Measurements from ENCODE around the gene SYCP2. TPM values are rescaled to one million over a fixed set of nuclear protein-coding genes. Genes with fewer than 3 reads are reported as not detected.

SYCP2 gene
- total RNA-seq, 1 donor: 3.0 TPM

DNA sequence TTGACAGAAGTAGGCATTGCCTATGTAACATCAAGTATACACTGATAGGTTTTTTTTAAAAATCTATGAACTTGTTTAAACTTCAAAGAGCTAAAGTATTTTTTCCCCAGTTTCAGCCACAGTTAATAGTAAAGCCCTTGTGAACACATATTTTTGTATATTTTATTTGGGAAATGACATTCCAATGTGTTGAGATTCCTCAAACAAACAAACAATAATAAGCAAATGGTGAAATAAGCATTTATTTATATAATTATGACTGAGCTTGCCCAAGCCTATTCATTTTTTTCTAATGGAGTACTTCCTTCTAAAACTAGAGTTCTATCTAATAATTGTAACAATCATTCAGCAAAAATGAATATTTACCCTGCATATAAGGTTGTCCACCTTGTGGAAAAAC, 12.5 kb downstream of the SYCP2 start:
- TF ChIP-seq, protein P1, sequence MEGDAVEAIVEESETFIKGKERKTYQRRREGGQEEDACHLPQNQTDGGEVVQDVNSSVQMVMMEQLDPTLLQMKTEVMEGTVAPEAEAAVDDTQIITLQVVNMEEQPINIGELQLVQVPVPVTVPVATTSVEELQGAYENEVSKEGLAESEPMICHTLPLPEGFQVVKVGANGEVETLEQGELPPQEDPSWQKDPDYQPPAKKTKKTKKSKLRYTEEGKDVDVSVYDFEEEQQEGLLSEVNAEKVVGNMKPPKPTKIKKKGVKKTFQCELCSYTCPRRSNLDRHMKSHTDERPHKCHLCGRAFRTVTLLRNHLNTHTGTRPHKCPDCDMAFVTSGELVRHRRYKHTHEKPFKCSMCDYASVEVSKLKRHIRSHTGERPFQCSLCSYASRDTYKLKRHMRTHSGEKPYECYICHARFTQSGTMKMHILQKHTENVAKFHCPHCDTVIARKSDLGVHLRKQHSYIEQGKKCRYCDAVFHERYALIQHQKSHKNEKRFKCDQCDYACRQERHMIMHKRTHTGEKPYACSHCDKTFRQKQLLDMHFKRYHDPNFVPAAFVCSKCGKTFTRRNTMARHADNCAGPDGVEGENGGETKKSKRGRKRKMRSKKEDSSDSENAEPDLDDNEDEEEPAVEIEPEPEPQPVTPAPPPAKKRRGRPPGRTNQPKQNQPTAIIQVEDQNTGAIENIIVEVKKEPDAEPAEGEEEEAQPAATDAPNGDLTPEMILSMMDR (IDR thresholded peaks at IDR 0.05; ENCODE audit: insufficient read depth, low read depth, low read length): no peak
- DNase-seq (ENCODE audit: low read depth): no peak
- H3K4me3 ChIP-seq (ENCODE audit: low read depth, low read length): no peak overlapping the region

DNA sequence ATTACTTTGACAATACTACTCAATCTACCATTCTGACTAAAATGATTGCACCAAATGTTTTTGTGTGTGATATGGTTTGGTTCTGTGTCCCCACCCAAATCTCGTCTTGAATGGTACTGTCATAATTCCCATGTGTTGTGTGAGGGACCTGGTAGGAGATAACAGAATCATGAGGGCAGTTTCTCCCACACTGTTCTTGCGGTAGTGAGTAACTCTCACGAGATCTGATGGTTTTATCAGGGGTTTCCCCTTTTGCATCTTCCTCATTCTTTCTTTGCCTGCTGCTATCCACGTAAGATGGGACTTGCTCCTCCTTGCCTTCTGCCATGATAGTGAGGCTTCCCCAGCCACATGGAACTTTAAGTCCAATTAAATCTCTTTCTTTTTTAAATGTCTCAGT, 20.8 kb downstream of the SYCP2 start:
- no peak overlapping the region for H3K4me3 ChIP-seq (ENCODE audit: low read depth, low read length)
- DNase-seq (ENCODE audit: low read depth): no peak
- TF ChIP-seq, protein P1 (IDR thresholded peaks at IDR 0.05; ENCODE audit: insufficient read depth, low read depth, low read length): no peak

- no peak overlapping the region for H3K4me3 ChIP-seq (ENCODE audit: low read depth, low read length)
- DNase-seq (ENCODE audit: low read depth): no peak
- TF ChIP-seq, protein P1 (IDR thresholded peaks at IDR 0.05; ENCODE audit: insufficient read depth, low read depth, low read length): no peak
Measured at GRCh38 chr20:59911041-59911440, 22.4 kb downstream of the SYCP2 start.

DNA sequence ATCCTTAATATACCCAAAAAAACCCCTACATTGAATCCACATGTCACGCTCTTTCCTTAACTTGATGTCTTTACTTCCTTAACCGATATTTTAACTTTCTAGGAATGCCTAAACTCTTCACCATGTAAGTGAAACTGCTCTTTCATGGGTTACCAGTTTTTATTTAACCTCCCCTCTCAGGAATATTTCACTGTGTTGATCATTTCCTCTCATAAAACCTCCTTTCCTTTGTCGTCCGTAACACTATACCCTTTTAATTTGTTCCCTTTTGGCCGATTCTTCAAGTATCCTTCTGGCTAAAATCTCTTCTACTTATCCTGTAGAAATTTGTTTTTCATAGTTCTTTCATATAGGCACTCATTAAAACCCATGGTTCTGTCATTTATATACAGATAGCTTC, 24.6 kb downstream of the SYCP2 start:
- no peak for DNase-seq (ENCODE audit: low read depth)
- TF ChIP-seq, protein P1 (IDR thresholded peaks at IDR 0.05; ENCODE audit: insufficient read depth, low read depth, low read length): no peak
- H3K4me3 ChIP-seq (ENCODE audit: low read depth, low read length): no peak overlapping the region

DNA sequence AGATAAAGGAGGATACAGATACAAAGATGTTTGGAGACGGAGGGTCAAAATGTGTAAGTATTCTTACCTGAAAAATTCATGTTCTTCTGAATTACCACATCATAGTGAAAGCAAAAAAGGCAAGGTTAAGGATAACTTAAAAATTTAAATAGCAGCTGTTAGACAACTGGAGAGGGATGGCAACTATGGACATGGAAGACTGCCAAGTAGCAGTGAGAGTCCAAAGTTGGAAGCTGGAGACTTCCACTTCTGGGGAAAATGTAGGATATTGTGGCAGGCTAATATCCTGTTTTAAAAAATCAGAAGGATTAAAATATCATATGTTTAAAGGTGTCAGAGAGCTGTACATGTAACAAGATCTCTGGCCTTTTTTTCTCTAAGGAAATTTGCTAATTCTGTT, 29.8 kb downstream of the SYCP2 start:
- no peak for DNase-seq (ENCODE audit: low read depth)
- TF ChIP-seq, protein P1 (IDR thresholded peaks at IDR 0.05; ENCODE audit: insufficient read depth, low read depth, low read length): no peak
- no peak overlapping the region for H3K4me3 ChIP-seq (ENCODE audit: low read depth, low read length)

DNA sequence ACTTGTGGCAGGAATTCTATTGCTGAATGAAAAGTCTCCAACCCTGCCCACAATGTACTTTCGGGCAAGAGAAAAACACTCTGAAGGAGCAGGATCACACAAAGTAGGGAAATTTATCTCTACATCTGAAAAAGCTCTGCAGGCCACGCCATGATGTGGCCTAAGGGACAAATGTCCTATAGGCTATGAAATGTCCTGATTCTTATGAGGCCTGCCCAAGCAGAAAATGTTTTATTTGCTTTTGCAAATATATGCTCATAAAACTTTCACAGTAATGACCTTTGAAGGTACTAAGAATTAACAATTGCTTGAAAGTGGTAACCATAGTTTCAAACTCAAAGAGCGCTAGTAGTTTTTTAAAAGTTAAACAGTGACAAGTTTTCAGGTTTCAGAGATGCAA, 31.0 kb downstream of the SYCP2 start:
- no peak overlapping the region for H3K4me3 ChIP-seq (ENCODE audit: low read depth, low read length)
- no peak for DNase-seq (ENCODE audit: low read depth)
- TF ChIP-seq, protein P1 (IDR thresholded peaks at IDR 0.05; ENCODE audit: insufficient read depth, low read depth, low read length): no peak

DNA sequence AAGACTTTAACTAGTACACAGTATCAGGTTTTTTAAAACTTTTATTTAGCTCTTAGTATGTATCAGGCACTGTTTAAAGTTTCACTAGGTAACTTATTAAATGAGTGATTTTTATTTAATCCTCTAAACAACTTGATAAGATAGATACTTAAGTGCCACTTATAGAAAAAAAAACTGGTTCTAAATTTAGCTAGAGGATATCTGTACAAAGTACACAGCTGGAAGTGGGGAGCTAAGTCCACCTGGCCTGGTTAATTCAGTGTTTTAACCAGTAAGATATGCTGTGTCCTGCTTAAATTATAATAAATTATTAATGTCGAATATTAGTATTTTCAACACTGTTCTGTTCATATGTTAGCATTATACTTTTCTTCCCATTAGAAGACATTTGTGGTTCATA, 37.5 kb downstream of the SYCP2 start:
- no peak overlapping the region for H3K4me3 ChIP-seq (ENCODE audit: low read depth, low read length)
- TF ChIP-seq, protein P1 (IDR thresholded peaks at IDR 0.05; ENCODE audit: insufficient read depth, low read depth, low read length): no peak
- no peak for DNase-seq (ENCODE audit: low read depth)
